ENCODE results near the gene PPIF.

Gene PPIF

GRCh38 chr10:79305515-79305914 lies 41.8 kb upstream of the PPIF start:
- Histone ChIP-seq H2AFZ (ENCODE audit: low read depth, low read length) (no peak overlapping the region), H3K79me2 (ENCODE audit: low read length) (no peaks in the 10 kb centered on the region), H3K27me3 (ENCODE audit: low read depth, low read length) (no peaks in the 10 kb centered on the region), H3K9me3 (ENCODE audit: insufficient read depth, low read length) (no peaks in the 10 kb centered on the region), H3K27ac (ENCODE audit: low read length) (no peak overlapping the region), H3K36me3 (replicated peaks; ENCODE audit: low read depth, low read length) (peaks cover 5% of the 10 kb centered on the region), H3K4me3 (ENCODE audit: low read length) (no peak overlapping the region), H3K4me1 (ENCODE audit: low read length) (no peaks in the 10 kb centered on the region), H3K9ac (ENCODE audit: low read length) (no peak overlapping the region), H4K20me1 (ENCODE audit: insufficient read depth, low read length) (no peaks in the 10 kb centered on the region), H3K4me2 (ENCODE audit: low read length) (no peak overlapping the region)
- TF ChIP-seq EZH2phosphoT487 (IDR thresholded peaks at IDR 0.05; ENCODE audit: low read depth) (no peak), CTCF (IDR thresholded peaks at IDR 0.05; ENCODE audit: low read depth, low read length) (no peak)

DNA sequence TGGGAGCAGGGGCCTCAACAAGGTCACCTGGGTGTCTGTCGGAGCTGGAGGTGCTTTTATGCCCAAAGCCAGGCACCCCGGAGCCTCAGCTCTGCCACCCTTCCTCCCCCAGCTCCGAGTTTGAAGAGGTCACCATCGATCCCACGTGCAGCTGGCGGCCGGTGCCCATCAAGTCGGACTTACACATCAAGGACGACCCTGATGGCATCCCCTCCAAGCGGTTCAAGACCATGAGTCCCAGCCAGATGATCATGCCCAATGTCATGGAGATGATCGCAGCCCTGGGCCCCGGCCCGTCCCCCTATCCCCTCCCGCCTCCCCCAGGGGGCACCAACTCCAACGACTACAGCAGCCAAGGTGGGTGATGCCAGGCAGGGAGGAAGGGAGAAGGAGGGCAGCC lies 41.3 kb upstream of the PPIF start:
- Histone ChIP-seq H3K9me3 (ENCODE audit: insufficient read depth, low read length) (no peaks in the 10 kb centered on the region), H4K20me1 (ENCODE audit: insufficient read depth, low read length) (no peaks in the 10 kb centered on the region), H3K27ac (ENCODE audit: low read length) (no peak overlapping the region), H2AFZ (ENCODE audit: low read depth, low read length) (no peak overlapping the region), H3K4me2 (ENCODE audit: low read length) (no peak overlapping the region), H3K4me1 (ENCODE audit: low read length) (no peaks in the 10 kb centered on the region), H3K9ac (ENCODE audit: low read length) (no peak overlapping the region), H3K36me3 (replicated peaks; ENCODE audit: low read depth, low read length) (peaks cover 5% of the 10 kb centered on the region), H3K27me3 (ENCODE audit: low read depth, low read length) (no peaks in the 10 kb centered on the region), H3K4me3 (ENCODE audit: low read length) (no peak overlapping the region), H3K79me2 (ENCODE audit: low read length) (no peaks in the 10 kb centered on the region)
- no peak for TF ChIP-seq CTCF (IDR thresholded peaks at IDR 0.05; ENCODE audit: low read depth, low read length)
- no peak for TF ChIP-seq EZH2phosphoT487 (IDR thresholded peaks at IDR 0.05; ENCODE audit: low read depth)

DNA sequence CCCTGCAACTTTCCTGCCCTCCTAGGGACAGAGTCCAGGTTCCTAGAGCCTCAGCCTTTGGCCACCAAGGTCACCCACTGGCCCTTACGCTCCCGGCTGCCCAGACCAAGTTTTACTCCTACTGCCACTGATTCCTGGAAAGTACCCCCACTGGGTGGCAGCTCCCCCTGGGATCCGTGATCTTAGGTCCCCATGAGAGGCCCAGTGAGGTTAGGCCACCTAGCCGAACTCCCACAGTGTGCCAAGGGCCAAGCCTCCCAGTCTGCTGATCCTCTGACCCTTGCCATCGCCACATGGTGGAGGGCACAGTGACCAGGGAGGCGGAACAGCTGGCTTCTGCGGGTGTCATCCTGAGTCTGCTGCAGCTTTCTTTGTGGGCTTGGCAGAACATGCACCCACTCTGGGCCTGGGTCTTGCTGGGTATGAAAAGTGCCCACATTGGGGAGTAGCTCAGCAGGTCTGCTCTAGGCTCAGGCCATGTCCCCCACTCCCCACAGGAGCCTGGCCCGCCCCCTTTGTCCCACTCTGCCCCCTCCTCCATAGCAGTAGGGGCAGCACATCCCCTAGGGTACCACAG lies 40.5 kb upstream of the PPIF start:
- Histone ChIP-seq H2AFZ (ENCODE audit: low read depth, low read length) (no peak overlapping the region), H3K27ac (ENCODE audit: low read length) (no peak overlapping the region), H3K9ac (ENCODE audit: low read length) (no peak overlapping the region), H3K27me3 (ENCODE audit: low read depth, low read length) (no peaks in the 10 kb centered on the region), H3K9me3 (ENCODE audit: insufficient read depth, low read length) (no peaks in the 10 kb centered on the region), H4K20me1 (ENCODE audit: insufficient read depth, low read length) (no peaks in the 10 kb centered on the region), H3K79me2 (ENCODE audit: low read length) (no peaks in the 10 kb centered on the region), H3K4me1 (ENCODE audit: low read length) (no peaks in the 10 kb centered on the region), H3K4me3 (ENCODE audit: low read length) (no peak overlapping the region), H3K4me2 (ENCODE audit: low read length) (no peak overlapping the region), H3K36me3 (replicated peaks; ENCODE audit: low read depth, low read length) (peaks cover 5% of the 10 kb centered on the region)
- TF ChIP-seq EZH2phosphoT487 (IDR thresholded peaks at IDR 0.05; ENCODE audit: low read depth) (no peak), CTCF (IDR thresholded peaks at IDR 0.05; ENCODE audit: low read depth, low read length) (no peak)

- Histone ChIP-seq H3K4me1 (ENCODE audit: low read length) (no peaks in the 10 kb centered on the region), H3K79me2 (ENCODE audit: low read length) (no peaks in the 10 kb centered on the region), H3K27me3 (ENCODE audit: low read depth, low read length) (no peaks in the 10 kb centered on the region), H3K4me2 (ENCODE audit: low read length) (no peak overlapping the region), H3K4me3 (ENCODE audit: low read length) (no peak overlapping the region), H3K9ac (ENCODE audit: low read length) (no peak overlapping the region), H3K9me3 (ENCODE audit: insufficient read depth, low read length) (no peaks in the 10 kb centered on the region), H4K20me1 (ENCODE audit: insufficient read depth, low read length) (no peaks in the 10 kb centered on the region), H3K27ac (ENCODE audit: low read length) (no peak overlapping the region), H3K36me3 (replicated peaks; ENCODE audit: low read depth, low read length) (peaks cover 5% of the 10 kb centered on the region), H2AFZ (ENCODE audit: low read depth, low read length) (no peak overlapping the region)
- TF ChIP-seq EZH2phosphoT487 (IDR thresholded peaks at IDR 0.05; ENCODE audit: low read depth) (no peak), CTCF (IDR thresholded peaks at IDR 0.05; ENCODE audit: low read depth, low read length) (no peak)
Observed at GRCh38 chr10:79308016-79308415, 39.3 kb upstream of the PPIF start.

All from OCI-LY3 (cell line).